Measurements from ENCODE around the gene CDH24. TPM values are rescaled to one million over a fixed set of nuclear protein-coding genes. Genes with fewer than 3 reads are reported as not detected.

CDH24 gene
- total and polyA plus RNA-seq, 2 of the 13 experiments (the other 11 are each of a cell fraction or from before 2014, with no cell fraction given), result 0.69 to 0.99 TPM

GRCh38 chr14:23057757-23058653 is 685 bp upstream of the CDH24 start (continued):
- TF ChIP-seq LRRFIP1 (CRISPR knock-in tag; conservative IDR thresholded peaks at IDR 0.05) (peak; percentile 79; the same call in 1 of the 2 replicates), REL (CRISPR knock-in tag; conservative IDR thresholded peaks at IDR 0.05) (peak; percentile 93; the same call in 1 of the 2 replicates), FOSL2 (CRISPR knock-in tag; IDR thresholded peaks at IDR 0.05) (peak; percentile 61), ZBTB49 (CRISPR knock-in tag; IDR thresholded peaks at IDR 0.05; ENCODE audit: borderline replicate concordance) (no peak), SKIL (CRISPR knock-in tag; IDR thresholded peaks at IDR 0.05; ENCODE audit: borderline replicate concordance) (no peak), ZBTB8A (CRISPR knock-in tag; IDR thresholded peaks at IDR 0.05; ENCODE audit: borderline replicate concordance, low read depth) (0 out of 2 replicates have a peak, but pooled peaks have one; percentile 72), HNF4A (CRISPR knock-in tag; IDR thresholded peaks at IDR 0.05) (peak; percentile 33; the same call in 1 of the 2 replicates), CAMTA2 (CRISPR knock-in tag; IDR thresholded peaks at IDR 0.05; ENCODE audit: borderline replicate concordance) (peak; percentile 98), ATF7-NPFF (CRISPR knock-in tag; IDR thresholded peaks at IDR 0.05; ENCODE audit: low read depth) (peak; percentile 72; the same call in 1 of the 2 replicates), ZBTB7A (CRISPR knock-in tag; IDR thresholded peaks at IDR 0.05) (no peak; the same call in none of the 2 replicates), MIER3 (CRISPR knock-in tag; IDR thresholded peaks at IDR 0.05; ENCODE audit: borderline replicate concordance) (peak; percentile 82), DPF2 (CRISPR knock-in tag; IDR thresholded peaks at IDR 0.05; ENCODE audit: borderline replicate concordance, low read depth) (peak; percentile 43), ZNF101 (CRISPR knock-in tag; IDR thresholded peaks at IDR 0.05; ENCODE audit: borderline replicate concordance, low read depth) (no peak), ZNF256 (CRISPR knock-in tag; conservative IDR thresholded peaks at IDR 0.05) (no peak), FOXM1 (CRISPR knock-in tag; IDR thresholded peaks at IDR 0.05) (no peak), ZNF430 (CRISPR knock-in tag; IDR thresholded peaks at IDR 0.05) (peak; percentile 61), ZNF597 (CRISPR knock-in tag; IDR thresholded peaks at IDR 0.05) (0 out of 2 replicates have a peak, but pooled peaks have one; percentile 54), HNRNPUL1 (IDR thresholded peaks at IDR 0.05; ENCODE audit: low read depth, low read length) (no peak), ZNF3 (CRISPR knock-in tag; IDR thresholded peaks at IDR 0.05) (no peak), ZNF850 (CRISPR knock-in tag; conservative IDR thresholded peaks at IDR 0.05) (0 out of 2 replicates have a peak, but pooled peaks have one; percentile 48)
